Measurements from ENCODE around the gene PDE4D.

The PDE4D gene

GRCh38 chr5:59090323-59090722, 803.2 kb downstream of the PDE4D start:
- H3K27ac ChIP-seq (ENCODE audit: insufficient read depth, low read depth, low read length, poor library complexity, severe bottlenecking): no peak overlapping the region
- H3K4me1 ChIP-seq (ENCODE audit: control insufficient read depth, insufficient read depth, low read length): no peaks in the 10 kb centered on the region
- no peak overlapping the region for H3K4me3 ChIP-seq (ENCODE audit: insufficient read depth, low read depth, low read length)
- no peaks in the 10 kb centered on the region for H3K27me3 ChIP-seq (ENCODE audit: control insufficient read depth, insufficient read depth, low read length, poor library complexity, severe bottlenecking)
- H3K9me3 ChIP-seq (ENCODE audit: control insufficient read depth, low read length): no peaks in the 10 kb centered on the region
- WGBS, 2 experiments: 92 to 96% methylated on average over 5 to 6 of the region's 6 CpGs
- H3K36me3 ChIP-seq (ENCODE audit: control insufficient read depth, insufficient read depth, low read length): no peaks in the 10 kb centered on the region

DNA sequence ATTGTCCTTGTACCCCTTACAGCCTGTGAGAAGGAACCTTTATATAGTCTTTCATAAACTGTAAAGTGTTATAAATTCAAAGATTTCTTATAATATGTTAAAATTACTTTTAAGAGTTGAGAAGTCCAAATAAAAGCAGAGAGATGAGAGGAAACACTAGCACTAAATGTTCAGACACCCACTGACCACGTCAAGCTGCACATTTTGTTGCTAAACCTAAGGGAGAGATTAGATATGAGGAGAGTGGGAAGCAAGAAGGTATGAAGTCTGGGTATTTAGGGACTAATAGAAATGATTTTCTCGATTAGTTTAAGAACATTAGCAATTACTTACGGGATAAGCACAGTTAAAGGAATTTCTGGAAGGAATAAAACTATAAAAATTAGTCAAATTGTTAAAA, 803.8 kb downstream of the PDE4D start:
- H3K4me3 ChIP-seq (ENCODE audit: insufficient read depth, low read depth, low read length): no peak overlapping the region
- no peaks in the 10 kb centered on the region for H3K4me1 ChIP-seq (ENCODE audit: control insufficient read depth, insufficient read depth, low read length)
- no peaks in the 10 kb centered on the region for H3K36me3 ChIP-seq (ENCODE audit: control insufficient read depth, insufficient read depth, low read length)
- WGBS, 2 experiments: 56 to 85% methylated on average over 2 to 3 of the region's 3 CpGs
- no peak overlapping the region for H3K27ac ChIP-seq (ENCODE audit: insufficient read depth, low read depth, low read length, poor library complexity, severe bottlenecking)
- no peaks in the 10 kb centered on the region for H3K27me3 ChIP-seq (ENCODE audit: control insufficient read depth, insufficient read depth, low read length, poor library complexity, severe bottlenecking)
- no peaks in the 10 kb centered on the region for H3K9me3 ChIP-seq (ENCODE audit: control insufficient read depth, low read length)

DNA sequence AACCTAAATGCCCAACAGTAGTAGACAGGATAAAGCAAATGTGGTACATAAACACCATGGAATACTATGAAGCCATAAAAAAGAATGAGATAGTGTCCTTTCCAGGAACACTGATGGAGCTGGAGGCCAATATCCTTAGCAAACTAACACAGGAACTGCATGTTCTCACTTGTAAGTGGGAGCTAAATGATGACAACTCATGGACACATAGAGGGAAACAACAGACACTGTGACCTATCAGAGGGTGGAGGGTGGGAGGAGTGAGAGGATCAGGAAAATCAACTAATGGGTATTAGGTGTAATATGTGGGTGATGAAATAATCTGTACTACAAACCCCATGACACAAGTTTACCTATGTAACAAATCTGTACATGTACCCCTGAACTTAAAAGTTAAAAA, 805.0 kb downstream of the PDE4D start:
- no peaks in the 10 kb centered on the region for H3K9me3 ChIP-seq (ENCODE audit: control insufficient read depth, low read length)
- H3K36me3 ChIP-seq (ENCODE audit: control insufficient read depth, insufficient read depth, low read length): no peaks in the 10 kb centered on the region
- H3K27me3 ChIP-seq (ENCODE audit: control insufficient read depth, insufficient read depth, low read length, poor library complexity, severe bottlenecking): no peaks in the 10 kb centered on the region
- no peaks in the 10 kb centered on the region for H3K4me1 ChIP-seq (ENCODE audit: control insufficient read depth, insufficient read depth, low read length)
- H3K4me3 ChIP-seq (ENCODE audit: insufficient read depth, low read depth, low read length): no peak overlapping the region
- H3K27ac ChIP-seq (ENCODE audit: insufficient read depth, low read depth, low read length, poor library complexity, severe bottlenecking): no peak overlapping the region

DNA sequence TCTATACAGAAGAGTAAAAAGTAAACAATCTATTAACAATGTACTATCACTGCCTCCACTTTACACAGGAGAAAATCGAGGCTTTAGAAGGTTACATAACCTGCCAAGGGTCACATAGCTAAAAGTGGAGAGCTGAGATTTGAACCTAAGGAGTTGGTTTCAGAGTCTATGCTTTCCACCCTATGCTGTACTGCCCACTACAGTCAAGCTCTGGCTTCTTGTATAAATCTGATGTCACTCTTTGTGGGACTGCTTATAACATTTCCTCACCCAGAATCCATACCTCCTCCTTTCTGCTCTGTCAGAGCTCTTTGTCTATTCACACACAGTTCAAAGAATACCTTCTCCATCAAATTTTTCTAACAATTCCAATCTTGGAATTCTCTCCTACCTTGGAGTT, 807.5 kb downstream of the PDE4D start:
- Histone ChIP-seq H3K27me3 (ENCODE audit: control insufficient read depth, insufficient read depth, low read length, poor library complexity, severe bottlenecking) (no peaks in the 10 kb centered on the region), H3K4me3 (ENCODE audit: insufficient read depth, low read depth, low read length) (no peak overlapping the region), H3K4me1 (ENCODE audit: control insufficient read depth, insufficient read depth, low read length) (no peaks in the 10 kb centered on the region), H3K27ac (ENCODE audit: insufficient read depth, low read depth, low read length, poor library complexity, severe bottlenecking) (no peak overlapping the region), H3K36me3 (ENCODE audit: control insufficient read depth, insufficient read depth, low read length) (no peaks in the 10 kb centered on the region), H3K9me3 (ENCODE audit: control insufficient read depth, low read length) (no peaks in the 10 kb centered on the region)
- WGBS, 2 experiments: 85 to 87% methylated on average over 1 of the region's 1 CpG

DNA sequence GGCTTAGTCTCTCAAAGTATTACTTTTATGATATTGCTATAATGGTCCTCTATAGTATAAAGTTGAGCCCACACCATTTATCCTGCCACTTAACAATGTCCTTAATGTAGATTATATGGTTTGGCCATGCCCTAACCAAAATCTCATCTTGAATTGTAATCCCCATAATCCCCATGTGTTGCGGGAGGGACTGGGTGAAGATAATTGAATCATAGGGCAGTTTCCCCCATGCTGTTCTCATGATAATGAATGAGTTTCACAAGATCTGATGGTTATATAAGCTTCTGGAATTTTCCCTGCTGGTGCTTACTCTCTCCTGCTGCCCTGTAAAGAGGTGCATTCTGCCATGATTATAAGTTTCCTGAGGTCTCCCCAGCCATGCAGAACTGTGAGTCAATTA, 811.8 kb downstream of the PDE4D start:
- no peaks in the 10 kb centered on the region for H3K9me3 ChIP-seq (ENCODE audit: control insufficient read depth, low read length)
- no peaks in the 10 kb centered on the region for H3K27me3 ChIP-seq (ENCODE audit: control insufficient read depth, insufficient read depth, low read length, poor library complexity, severe bottlenecking)
- no peak overlapping the region for H3K4me3 ChIP-seq (ENCODE audit: insufficient read depth, low read depth, low read length)
- WGBS, 2 experiments: 89 to 94% methylated on average over 1 of the region's 1 CpG
- H3K36me3 ChIP-seq (ENCODE audit: control insufficient read depth, insufficient read depth, low read length): no peaks in the 10 kb centered on the region
- no peak overlapping the region for H3K27ac ChIP-seq (ENCODE audit: insufficient read depth, low read depth, low read length, poor library complexity, severe bottlenecking)
- H3K4me1 ChIP-seq (ENCODE audit: control insufficient read depth, insufficient read depth, low read length): no peaks in the 10 kb centered on the region

DNA sequence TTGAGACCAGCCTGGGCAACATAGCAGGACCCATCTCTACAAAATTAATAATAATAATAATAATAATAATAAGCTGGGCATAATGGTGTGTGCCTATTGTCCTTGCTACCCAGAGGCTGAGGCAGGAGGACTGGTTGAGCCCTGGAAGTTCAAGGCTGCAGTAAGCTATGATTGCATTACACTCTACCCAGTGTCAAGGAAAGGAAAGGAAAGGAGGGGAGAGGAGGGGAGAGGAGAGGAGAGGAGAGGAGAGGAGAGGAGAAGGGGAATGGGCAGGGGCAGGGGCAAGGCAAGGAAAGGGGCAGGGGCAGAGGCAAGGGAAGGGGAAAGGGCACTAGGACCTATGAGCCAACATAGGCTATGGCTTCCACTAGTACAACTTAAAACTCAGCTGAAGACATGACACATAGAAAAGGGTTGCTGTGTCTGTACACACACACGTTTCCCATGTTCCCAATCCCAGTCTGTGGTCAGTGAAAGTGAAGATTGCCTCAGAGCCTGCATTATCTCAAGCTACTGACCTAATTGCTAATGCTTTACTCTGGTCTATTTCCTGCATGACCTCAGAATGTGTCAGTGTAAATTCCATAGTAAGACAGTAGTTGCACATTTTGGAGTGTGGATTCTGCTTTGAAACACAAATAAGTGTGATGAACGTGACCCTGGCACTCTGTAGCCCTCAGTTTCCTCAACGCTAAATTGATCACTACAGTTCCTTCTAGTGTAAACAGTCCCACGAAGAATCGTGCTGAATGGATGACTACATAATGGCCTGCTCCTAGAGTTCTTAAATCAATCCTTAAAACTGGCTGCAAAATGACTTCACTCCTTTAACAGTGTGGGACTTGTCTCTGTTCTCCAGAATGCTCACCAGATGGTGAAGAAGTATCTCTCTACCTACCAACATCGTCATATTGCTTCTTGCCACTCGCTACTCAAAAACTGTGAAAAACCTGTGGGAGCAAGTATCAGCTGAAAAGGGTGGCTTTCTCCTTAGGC, 813.6 kb downstream of the PDE4D start:
- no peaks in the 10 kb centered on the region for H3K9me3 ChIP-seq (ENCODE audit: control insufficient read depth, low read length)
- H3K4me3 ChIP-seq (ENCODE audit: insufficient read depth, low read depth, low read length): no peak overlapping the region
- no peaks in the 10 kb centered on the region for H3K36me3 ChIP-seq (ENCODE audit: control insufficient read depth, insufficient read depth, low read length)
- no peaks in the 10 kb centered on the region for H3K27me3 ChIP-seq (ENCODE audit: control insufficient read depth, insufficient read depth, low read length, poor library complexity, severe bottlenecking)
- no peak overlapping the region for H3K27ac ChIP-seq (ENCODE audit: insufficient read depth, low read depth, low read length, poor library complexity, severe bottlenecking)
- WGBS, 2 experiments: 87 to 89% methylated on average over 7 of the region's 7 CpGs
- no peaks in the 10 kb centered on the region for H3K4me1 ChIP-seq (ENCODE audit: control insufficient read depth, insufficient read depth, low read length)

- Histone ChIP-seq H3K4me1 (ENCODE audit: control insufficient read depth, insufficient read depth, low read length) (no peaks in the 10 kb centered on the region), H3K9me3 (ENCODE audit: control insufficient read depth, low read length) (no peaks in the 10 kb centered on the region)
- 96 to 97% methylated on average over 11 to 12 of the region's 12 CpGs for WGBS, 2 experiments
Observed at GRCh38 chr5:59071755-59072549, 821.6 kb downstream of the PDE4D start.

DNA sequence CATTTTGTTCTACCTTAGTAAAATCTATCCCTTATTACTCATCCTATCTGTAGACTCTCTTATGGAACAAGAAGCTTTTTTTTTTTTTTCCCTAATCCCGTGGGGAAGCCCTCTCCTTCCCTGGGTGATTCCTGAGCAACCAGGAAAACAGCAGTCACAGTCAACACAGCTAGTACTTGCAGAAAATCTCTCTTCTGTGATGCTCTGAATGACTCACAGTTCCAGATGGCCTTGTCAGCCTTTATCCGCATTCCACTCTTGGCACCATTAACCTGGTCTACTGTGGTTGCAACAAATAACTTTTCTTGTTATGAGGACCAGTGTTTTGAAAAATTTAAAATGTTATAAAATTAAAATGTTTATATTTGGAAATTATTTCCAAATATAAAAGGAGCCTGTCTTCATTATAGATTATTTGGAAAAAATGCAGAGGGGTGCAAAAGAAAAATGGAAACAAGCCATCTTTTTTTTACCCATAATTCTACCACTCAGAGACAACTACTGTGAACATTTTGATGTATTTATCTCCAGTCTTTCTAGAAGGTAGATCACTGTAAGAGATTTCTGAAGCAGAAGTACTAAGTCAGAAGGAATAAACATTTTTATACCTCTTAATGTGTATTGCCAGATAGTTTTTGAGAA, 824.0 kb downstream of the PDE4D start:
- Histone ChIP-seq H3K4me1 (ENCODE audit: control insufficient read depth, insufficient read depth, low read length) (no peaks in the 10 kb centered on the region), H3K4me3 (ENCODE audit: insufficient read depth, low read depth, low read length) (no peak overlapping the region), H3K36me3 (ENCODE audit: control insufficient read depth, insufficient read depth, low read length) (no peaks in the 10 kb centered on the region), H3K27ac (ENCODE audit: insufficient read depth, low read depth, low read length, poor library complexity, severe bottlenecking) (no peak overlapping the region), H3K27me3 (ENCODE audit: control insufficient read depth, insufficient read depth, low read length, poor library complexity, severe bottlenecking) (no peaks in the 10 kb centered on the region), H3K9me3 (ENCODE audit: control insufficient read depth, low read length) (no peaks in the 10 kb centered on the region)
- 81 to 83% methylated on average over 2 of the region's 2 CpGs for WGBS, 2 experiments

More at GRCh38 chr5:59071755-59072549, 821.6 kb downstream of the PDE4D start:
- Histone ChIP-seq H3K27ac (ENCODE audit: insufficient read depth, low read depth, low read length, poor library complexity, severe bottlenecking) (no peak overlapping the region), H3K36me3 (ENCODE audit: control insufficient read depth, insufficient read depth, low read length) (no peaks in the 10 kb centered on the region), H3K27me3 (ENCODE audit: control insufficient read depth, insufficient read depth, low read length, poor library complexity, severe bottlenecking) (no peaks in the 10 kb centered on the region), H3K4me3 (ENCODE audit: insufficient read depth, low read depth, low read length) (no peak overlapping the region)

DNA sequence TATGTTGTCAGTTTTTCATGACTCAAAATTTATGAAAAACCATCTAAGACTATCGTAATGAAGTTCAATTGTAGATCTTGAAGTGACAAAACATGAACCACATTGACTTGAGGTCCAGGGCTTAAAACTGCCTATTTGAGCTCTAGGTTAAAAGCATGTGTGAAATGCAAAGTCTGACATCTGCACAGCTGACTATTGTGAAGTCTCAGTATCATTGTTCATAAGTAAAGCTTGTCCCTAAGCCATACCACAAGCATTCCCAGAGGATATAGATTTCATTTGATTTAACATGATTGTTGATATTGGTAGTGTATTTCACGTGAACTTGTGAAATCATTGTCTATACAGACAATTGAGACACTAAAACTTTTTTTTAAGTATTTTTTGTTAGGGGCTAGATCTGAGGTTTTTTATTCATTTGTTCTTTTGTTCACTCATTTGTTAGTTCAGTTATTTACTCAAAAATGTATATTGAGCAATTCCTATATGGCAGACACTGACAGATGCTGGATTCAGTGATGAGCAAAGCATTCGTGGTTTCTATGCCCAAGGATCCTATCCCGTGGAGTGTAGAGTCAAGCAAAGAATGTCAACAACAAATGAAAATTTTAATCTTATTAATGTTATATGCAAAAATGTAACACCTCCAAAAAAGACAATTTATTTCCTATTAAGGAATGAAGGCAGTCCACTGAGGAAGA, 825.4 kb downstream of the PDE4D start:
- WGBS, 2 experiments: 85 to 93% methylated on average over 3 to 4 of the region's 4 CpGs
- no peaks in the 10 kb centered on the region for H3K9me3 ChIP-seq (ENCODE audit: control insufficient read depth, low read length)
- no peaks in the 10 kb centered on the region for H3K36me3 ChIP-seq (ENCODE audit: control insufficient read depth, insufficient read depth, low read length)
- no peak overlapping the region for H3K27ac ChIP-seq (ENCODE audit: insufficient read depth, low read depth, low read length, poor library complexity, severe bottlenecking)
- H3K4me3 ChIP-seq (ENCODE audit: insufficient read depth, low read depth, low read length): no peak overlapping the region
- no peaks in the 10 kb centered on the region for H3K27me3 ChIP-seq (ENCODE audit: control insufficient read depth, insufficient read depth, low read length, poor library complexity, severe bottlenecking)
- no peaks in the 10 kb centered on the region for H3K4me1 ChIP-seq (ENCODE audit: control insufficient read depth, insufficient read depth, low read length)
